Smooth muscle cell (in vitro differentiated cells): ENCODE measurements around the gene DMD. TPM values are rescaled to one million over a fixed set of nuclear protein-coding genes. Genes with fewer than 3 reads are reported as not detected.

Source experiments
- DNase-seq: peaks from one replicate; lab custom pipeline; 2025; ENCODE audit not compliant: unreplicated experiment; lab: John Stamatoyannopoulos, UW
- H2AFZ ChIP-seq: fragments of 200-600 bp; sonication (generic); 2 replicates; pipeline ENCODE4 v1.6.0; 2016; ENCODE audit warnings: antibody characterized with exemption, low read depth, mild to moderate bottlenecking
- H3F3A ChIP-seq: fragments of 200-600 bp; sonication (generic); 2 replicates; pipeline ENCODE4 v1.6.0; 2017; ENCODE audit warnings: antibody characterized with exemption, low read depth
- H3K27ac ChIP-seq: fragments of 200-600 bp; sonication (generic); 2 replicates; pipeline ENCODE4 v1.5.1; 2016; ENCODE audit warnings: low read depth, mild to moderate bottlenecking
- H3K27me3 ChIP-seq: fragments of 200-600 bp; sonication (generic); 2 replicates; pipeline ENCODE4 v1.6.1; 2016; ENCODE audit warnings: low read depth, mild to moderate bottlenecking
- H3K36me3 ChIP-seq: fragments of 200-600 bp; sonication (generic); 2 replicates; pipeline ENCODE4 v1.5.1; 2016; ENCODE audit warnings: low read depth
- H3K4me1 ChIP-seq: fragments of 200-600 bp; sonication (generic); 2 replicates; pipeline ENCODE4 v1.5.1; 2016; ENCODE audit warnings: low read depth
- H3K4me2 ChIP-seq: fragments of 200-600 bp; sonication (generic); 2 replicates; pipeline ENCODE4 v1.6.0; 2016; ENCODE audit warnings: mild to moderate bottlenecking
- H3K4me3 ChIP-seq: fragments of 200-600 bp; sonication (generic); 2 replicates; pipeline ENCODE4 v1.5.1; 2016; ENCODE audit warnings: mild to moderate bottlenecking
- H3K79me2 ChIP-seq: fragments of 200-600 bp; sonication (generic); 2 replicates; pipeline ENCODE4 v1.6.0; 2016; ENCODE audit warnings: low read depth, mild to moderate bottlenecking
- H3K9ac ChIP-seq: fragments of 200-600 bp; sonication (generic); 2 replicates; pipeline ENCODE4 v1.6.0; 2016; ENCODE audit warnings: low read depth
- H3K9me3 ChIP-seq: fragments of 200-600 bp; sonication (generic); replicated peaks from 2 replicates; pipeline ENCODE4 v1.5.1; 2016; ENCODE audit warnings: low read depth
- H4K20me1 ChIP-seq: fragments of 200-600 bp; sonication (generic); 2 replicates; pipeline ENCODE4 v1.6.0; 2016; ENCODE audit warnings: low read depth
- CTCF ChIP-seq: fragments of 200-600 bp; sonication (generic); IDR thresholded peaks from 2 replicates; pipeline ENCODE4 v1.5.1; 2017; ENCODE audit warnings: borderline replicate concordance, mild to moderate bottlenecking, antibody characterized with exemption; ENCODE audit not compliant: insufficient read depth, poor library complexity, severe bottlenecking
- WGBS: methylation state at CpG from one replicate; pipeline ENCODE4 v1.1.7; 2016; ENCODE audit warnings: low lambda C conversion rate; 5-methylcytosine and 5-hydroxymethylcytosine counted together
- polyA plus RNA-seq: library from polyadenylated mRNA; unstranded; fragments of >200 nt; fragmentation: Nextera tagmentation; extraction: Ambion mirVana; gene quantifications from 2 replicates; pipeline ENCODE4 v1.2.1, GENCODE V29; 2016
- total RNA-seq: library from RNA; depleted of rRNA; stranded (reverse); fragments of >200 nt; gene quantifications from 2 replicates; pipeline ENCODE4 v1.2.3, GENCODE V29; 2014

Gene DMD
- total and polyA plus RNA-seq, 2 experiments from 2014 or later: 12.3 to 12.6 TPM

DNA sequence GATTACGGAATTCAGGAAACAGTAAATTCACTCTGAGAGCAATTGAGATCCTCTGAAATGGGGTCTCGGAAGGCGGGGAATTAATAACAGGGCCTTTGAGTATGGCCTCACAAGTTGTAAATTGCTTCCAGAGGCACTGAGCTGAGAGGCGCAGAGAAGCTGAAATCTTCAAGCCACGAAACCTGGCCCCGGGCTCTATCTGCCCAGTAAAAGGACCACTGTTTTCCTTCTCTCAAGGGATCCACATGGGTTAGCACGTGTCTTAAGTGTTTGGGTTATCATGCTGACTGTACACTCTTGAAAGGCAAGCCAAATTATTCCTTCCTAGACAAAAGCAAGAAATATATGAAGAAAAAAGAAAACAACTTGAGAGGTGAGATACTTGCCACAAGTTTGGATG lies 1126.6 kb downstream of the DMD start:
- no peaks in the 10 kb centered on the region for H4K20me1 ChIP-seq
- WGBS: 68% methylated on average over 7 of the region's 7 CpGs
- no peak overlapping the region for H2AFZ ChIP-seq
- H3K27ac ChIP-seq: no peak overlapping the region
- DNase-seq: no peak
- H3F3A ChIP-seq: no peaks in the 10 kb centered on the region
- no peaks in the 10 kb centered on the region for H3K36me3 ChIP-seq
- H3K9ac ChIP-seq: no peak overlapping the region
- H3K4me3 ChIP-seq: no peak overlapping the region
- no peak overlapping the region for H3K4me2 ChIP-seq
- H3K9me3 ChIP-seq: no peaks in the 10 kb centered on the region
- H3K4me1 ChIP-seq: no peaks in the 10 kb centered on the region
- TF ChIP-seq CTCF: no peak
- H3K79me2 ChIP-seq: no peaks in the 10 kb centered on the region
- no peaks in the 10 kb centered on the region for H3K27me3 ChIP-seq

DNA sequence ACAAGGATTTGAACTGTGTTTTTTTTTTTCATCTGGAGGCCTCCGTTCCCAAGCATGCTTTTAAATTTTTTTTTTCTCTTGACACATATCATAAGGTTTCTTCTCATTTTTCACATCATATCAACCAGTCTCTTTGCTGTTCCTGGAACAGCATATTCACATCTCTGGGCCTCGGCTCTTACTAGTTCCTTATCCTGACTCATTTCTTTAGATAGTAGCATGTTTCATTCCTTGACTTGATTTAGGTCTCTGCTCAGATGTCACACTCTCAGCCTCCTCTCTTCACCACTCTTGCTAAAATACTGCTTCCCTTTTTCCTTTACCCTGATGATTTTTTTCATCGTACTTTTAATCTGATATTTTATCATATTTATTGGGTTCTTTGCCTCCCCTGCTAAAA lies 1163.1 kb downstream of the DMD start:
- H3K9me3 ChIP-seq: no peaks in the 10 kb centered on the region
- WGBS: 82% methylated on average over 3 of the region's 3 CpGs
- no peaks in the 10 kb centered on the region for H3K79me2 ChIP-seq
- no peak overlapping the region for H3K9ac ChIP-seq
- no peak overlapping the region for H3K4me3 ChIP-seq
- H3K4me2 ChIP-seq: no peak overlapping the region
- no peaks in the 10 kb centered on the region for H3F3A ChIP-seq
- H3K4me1 ChIP-seq: no peaks in the 10 kb centered on the region
- no peaks in the 10 kb centered on the region for H4K20me1 ChIP-seq
- no peaks in the 10 kb centered on the region for H3K36me3 ChIP-seq
- H2AFZ ChIP-seq: no peak overlapping the region
- no peak for DNase-seq
- no peak for TF ChIP-seq CTCF
- H3K27ac ChIP-seq: no peak overlapping the region
- H3K27me3 ChIP-seq: no peaks in the 10 kb centered on the region

- H3F3A ChIP-seq: no peaks in the 10 kb centered on the region
- H3K9ac ChIP-seq: no peak overlapping the region
- no peak overlapping the region for H2AFZ ChIP-seq
- no peaks in the 10 kb centered on the region for H4K20me1 ChIP-seq
- no peak for TF ChIP-seq CTCF
- no peak overlapping the region for H3K4me3 ChIP-seq
- no peaks in the 10 kb centered on the region for H3K79me2 ChIP-seq
- no peak overlapping the region for H3K27ac ChIP-seq
- no peak overlapping the region for H3K4me2 ChIP-seq
- H3K36me3 ChIP-seq: no peaks in the 10 kb centered on the region
- H3K27me3 ChIP-seq: no peaks in the 10 kb centered on the region
- H3K4me1 ChIP-seq: no peaks in the 10 kb centered on the region
- H3K9me3 ChIP-seq: no peaks in the 10 kb centered on the region
- no peak for DNase-seq
- WGBS: 73% methylated on average over 4 of the region's 4 CpGs
Observed at GRCh38 chrX:32045149-32045548, 1166.2 kb downstream of the DMD start.

DNA sequence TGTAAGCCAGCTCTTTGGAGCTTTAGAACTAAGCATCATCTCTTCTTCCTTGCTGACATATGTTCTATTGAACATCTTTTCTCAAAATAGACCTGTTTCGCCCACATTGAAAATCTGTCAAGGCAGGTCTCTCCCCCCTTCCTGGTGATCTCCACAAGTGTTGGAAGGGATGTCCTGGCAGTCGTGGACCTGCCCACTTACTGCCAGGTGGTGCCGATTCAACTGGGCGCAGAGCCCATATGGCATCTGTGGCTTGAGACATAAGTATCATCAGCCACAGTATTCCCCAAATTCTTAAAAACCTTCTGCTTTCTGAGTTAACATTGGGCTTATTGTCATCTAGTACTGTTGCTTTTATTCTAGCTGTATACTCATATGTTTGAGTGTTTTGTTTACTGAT lies 1170.2 kb downstream of the DMD start:
- no peaks in the 10 kb centered on the region for H3K79me2 ChIP-seq
- WGBS: 83% methylated on average over 4 of the region's 4 CpGs
- no peak overlapping the region for H3K9ac ChIP-seq
- no peaks in the 10 kb centered on the region for H4K20me1 ChIP-seq
- H3K4me2 ChIP-seq: no peak overlapping the region
- no peaks in the 10 kb centered on the region for H3K9me3 ChIP-seq
- TF ChIP-seq CTCF: no peak
- H3F3A ChIP-seq: no peaks in the 10 kb centered on the region
- no peak overlapping the region for H3K4me3 ChIP-seq
- no peak for DNase-seq
- H3K27ac ChIP-seq: no peak overlapping the region
- H3K36me3 ChIP-seq: no peaks in the 10 kb centered on the region
- no peaks in the 10 kb centered on the region for H3K4me1 ChIP-seq
- no peak overlapping the region for H2AFZ ChIP-seq
- H3K27me3 ChIP-seq: no peaks in the 10 kb centered on the region
